ENCODE results near the gene EPN1. TPM values are rescaled to one million over a fixed set of nuclear protein-coding genes. Genes with fewer than 3 reads are reported as not detected.

The EPN1 gene
- total RNA-seq, 1 experiment from 2014 or later: 197 TPM

GRCh38 chr19:55644842-55645511, 30.0 kb upstream of the EPN1 start:
- intact Hi-C loops (cut with micrococcal nuclease; ENCODE audit: unreplicated experiment): no loop called here
- no peaks in the 10 kb centered on the region for H3K27me3 Mint-ChIP-seq (ENCODE audit: insufficient read depth, unreplicated experiment)
- no peak for TF ChIP-seq CTCF (IDR thresholded peaks at IDR 0.05; ENCODE audit: insufficient read depth in 1 of 2, low read depth in 1 of 2, low read length in 1 of 2, severe bottlenecking in 1 of 2, unreplicated experiment in 1 of 2)
- DNase-seq: no peak
- ChIA-PET POLR2A (no interaction called here), CTCF (no interaction called here)
- Histone ChIP-seq H3K4me1 (peaks cover 3% of the 10 kb centered on the region; the same call in 1 of the 2 replicates), H3K36me3 (ENCODE audit: control insufficient read depth, insufficient read depth, low read length) (no peaks in the 10 kb centered on the region), H3K27me3 (replicated peaks; ENCODE audit: control insufficient read depth, insufficient read depth, low read length) (no peaks in the 10 kb centered on the region), H3K4me3 (ENCODE audit: low read depth, low read length) (peak overlapping the region; percentile 84), H3K9me3 (no peaks in the 10 kb centered on the region)
- peak overlapping the region; percentile 86 for H3K4me3 Mint-ChIP-seq (ENCODE audit: unreplicated experiment)
- peak overlapping the region; percentile 95 for H3K27ac Mint-ChIP-seq (ENCODE audit: unreplicated experiment)
- H3K4me1 Mint-ChIP-seq (ENCODE audit: low read depth, unreplicated experiment): peaks cover 32% of the 10 kb centered on the region
- TSS peak; percentile 62 for BruUV-seq (replicated peaks)
- no peaks in the 10 kb centered on the region for H3K9me3 Mint-ChIP-seq (ENCODE audit: unreplicated experiment)
- peaks cover 91% of the 10 kb centered on the region for H3K36me3 Mint-ChIP-seq (ENCODE audit: insufficient read depth, unreplicated experiment)

- POLR2A ChIA-PET: no interaction called here
- peaks cover 90% of the 10 kb centered on the region for H3K36me3 Mint-ChIP-seq (ENCODE audit: insufficient read depth, unreplicated experiment)
- no peak for DNase-seq
- TF ChIP-seq CTCF (IDR thresholded peaks at IDR 0.05; ENCODE audit: insufficient read depth in 1 of 2, low read depth in 1 of 2, low read length in 1 of 2, severe bottlenecking in 1 of 2, unreplicated experiment in 1 of 2): no peak
- H3K4me3 ChIP-seq (ENCODE audit: low read depth, low read length): no peak overlapping the region
- peak overlapping the region; percentile 27 for H3K4me3 Mint-ChIP-seq (ENCODE audit: unreplicated experiment)
- H3K27me3 ChIP-seq (replicated peaks; ENCODE audit: control insufficient read depth, insufficient read depth, low read length): no peaks in the 10 kb centered on the region
- H3K4me1 Mint-ChIP-seq (ENCODE audit: low read depth, unreplicated experiment): peaks cover 32% of the 10 kb centered on the region
- no peak overlapping the region for H3K27ac Mint-ChIP-seq (ENCODE audit: unreplicated experiment)
- H3K27me3 Mint-ChIP-seq (ENCODE audit: insufficient read depth, unreplicated experiment): no peaks in the 10 kb centered on the region
- no peaks in the 10 kb centered on the region for H3K36me3 ChIP-seq (ENCODE audit: control insufficient read depth, insufficient read depth, low read length)
- CTCF ChIA-PET: no interaction called here
- H3K4me1 ChIP-seq: peaks cover 3% of the 10 kb centered on the region; the same call in 1 of the 2 replicates
- intact Hi-C loops (cut with micrococcal nuclease; ENCODE audit: unreplicated experiment): no loop called here
- H3K9me3 Mint-ChIP-seq (ENCODE audit: unreplicated experiment): no peaks in the 10 kb centered on the region
- no peaks in the 10 kb centered on the region for H3K9me3 ChIP-seq
- BruUV-seq (replicated peaks): no TSS peak
Observed at GRCh38 chr19:55645512-55645881, 29.5 kb upstream of the EPN1 start.

- peak overlapping the region; percentile 82 for H3K4me3 Mint-ChIP-seq (ENCODE audit: unreplicated experiment)
- CTCF ChIA-PET: interaction anchor here (0.6 to 0.9 kb wide), 2 partner anchors 15 to 1028 kb away, joined by 3 to 4 read pairs; no protein-coding TSS in a partner anchor
- peaks cover 79% of the 10 kb centered on the region for H3K36me3 Mint-ChIP-seq (ENCODE audit: insufficient read depth, unreplicated experiment)
- no peaks in the 10 kb centered on the region for H3K9me3 Mint-ChIP-seq (ENCODE audit: unreplicated experiment)
- no peak for DNase-seq
- peaks cover 21% of the 10 kb centered on the region for H3K4me1 Mint-ChIP-seq (ENCODE audit: low read depth, unreplicated experiment)
- no peaks in the 10 kb centered on the region for H3K27me3 ChIP-seq (replicated peaks; ENCODE audit: control insufficient read depth, insufficient read depth, low read length)
- POLR2A ChIA-PET: interaction anchor here (0.6 to 0.7 kb wide), 3 partner anchors 21 to 23 kb away, joined by 3 read pairs; partner anchors contain the start of gene ZNF784
- no peak for TF ChIP-seq CTCF (IDR thresholded peaks at IDR 0.05; ENCODE audit: insufficient read depth in 1 of 2, low read depth in 1 of 2, low read length in 1 of 2, severe bottlenecking in 1 of 2, unreplicated experiment in 1 of 2)
- H3K27ac Mint-ChIP-seq (ENCODE audit: unreplicated experiment): peak overlapping the region; percentile 76
- peak overlapping the region; percentile 93 for H3K4me3 ChIP-seq (ENCODE audit: low read depth, low read length)
- H3K4me1 ChIP-seq: peaks cover 3% of the 10 kb centered on the region; the same call in 1 of the 2 replicates
- intact Hi-C loops (cut with micrococcal nuclease; ENCODE audit: unreplicated experiment): no loop called here
- no peaks in the 10 kb centered on the region for H3K27me3 Mint-ChIP-seq (ENCODE audit: insufficient read depth, unreplicated experiment)
- H3K9me3 ChIP-seq: no peaks in the 10 kb centered on the region
- H3K36me3 ChIP-seq (ENCODE audit: control insufficient read depth, insufficient read depth, low read length): no peaks in the 10 kb centered on the region
- BruUV-seq (replicated peaks): no TSS peak
Observed at GRCh38 chr19:55646889-55647731, 27.9 kb upstream of the EPN1 start.

All from Caco-2 (cell line).